GM12872 (cell line): Measurements from ENCODE around the gene PAK6.

Source experiments
- CTCF ChIP-seq: IDR thresholded peaks from 3 replicates; pipeline ENCODE4 v1.5.1; 2011; ENCODE audit warnings: low read depth, mild to moderate bottlenecking, low read length, moderate library complexity; ENCODE audit not compliant: insufficient read depth

The PAK6 gene

GRCh38 chr15:40290545-40290917, 51.7 kb downstream of the PAK6 start:
- TF ChIP-seq CTCF = no peak

GRCh38 chr15:40290918-40291574, 52.2 kb downstream of the PAK6 start:
- no peak for TF ChIP-seq CTCF

- no peak for TF ChIP-seq CTCF
These were observed 53.4 kb downstream of the PAK6 start for GRCh38 chr15:40292246-40292645.

GRCh38 chr15:40293006-40293405, 54.1 kb downstream of the PAK6 start:
- TF ChIP-seq CTCF = no peak

- TF ChIP-seq CTCF = no peak
These were observed 55.3 kb downstream of the PAK6 start for GRCh38 chr15:40293905-40294895.

GRCh38 chr15:40295297-40295696, 56.4 kb downstream of the PAK6 start:
- TF ChIP-seq CTCF = no peak

GRCh38 chr15:40295877-40296560, 57.2 kb downstream of the PAK6 start:
- no peak for TF ChIP-seq CTCF
